Uterus (tissue), 4 donors: ENCODE data around the gene SH3PXD2B. TPM values are rescaled to one million over a fixed set of nuclear protein-coding genes. Genes with fewer than 3 reads are reported as not detected.

Experiments
- DNase-seq, 2 donors: peaks; one replicate each; pipeline ENCODE4 v3.0.0-alpha.2; 2019 to 2020
- H3K27ac ChIP-seq, 2 donors: fragments of 200-600 bp; sonication (generic); 1 replicate in 1 of 2; 2 replicates in 1 of 2; pipeline ENCODE4 v1.5.1; 2016 to 2018
- H3K27me3 ChIP-seq, 2 donors: fragments of 200-600 bp; sonication (generic); one replicate each; pipeline ENCODE4 v1.5.1; 2018 to 2019; ENCODE audit warnings: control low read depth in 1 of 2
- H3K36me3 ChIP-seq, 2 donors: fragments of 200-600 bp; sonication (generic); one replicate each; pipeline ENCODE4 v1.5.1; 2019; ENCODE audit warnings: control low read depth in 1 of 2
- H3K4me1 ChIP-seq, 2 donors: fragments of 200-600 bp; sonication (generic); one replicate each; pipeline ENCODE4 v1.5.1; 2018 to 2019; ENCODE audit warnings: control low read depth in 1 of 2
- H3K4me3 ChIP-seq, 2 donors: fragments of 200-600 bp; sonication (generic); 1 replicate in 1 of 2; 2 replicates in 1 of 2; pipeline ENCODE4 v1.5.1; 2018 to 2019; ENCODE audit warnings: mild to moderate bottlenecking in 1 of 2
- H3K9me3 ChIP-seq, 2 donors: fragments of 200-600 bp; sonication (generic); one replicate each; pipeline ENCODE4 v1.5.1; 2019; ENCODE audit warnings: control low read depth in 1 of 2
- CTCF ChIP-seq, 4 experiments: fragments of 200-600 bp in 2 of 4; fragments of 450-650 bp in 2 of 4; sonication (generic) in 2 of 4; IDR thresholded peaks; one replicate each; pipeline ENCODE4 v1.5.1; 2016 to 2019; ENCODE audit warnings: antibody characterized with exemption in 4 of 4, mild to moderate bottlenecking in 2 of 4, moderate library complexity in 1 of 4
- POLR2A ChIP-seq, 2 donors: fragments of 450-650 bp; IDR thresholded peaks; one replicate each; pipeline ENCODE4 v1.6.1; 2016; ENCODE audit warnings: antibody characterized with exemption in 2 of 2, mild to moderate bottlenecking in 1 of 2, moderate library complexity in 1 of 2
- intact Hi-C: fragments of 100-400 bp; cut with DNase I; formaldehyde crosslinking; loops from one replicate; pipeline ENCODE4 v1.15.1; 2023; ENCODE audit warnings: low total_unique reads
- total RNA-seq, 4 donors: library from RNA; depleted of rRNA in 3 of 4; stranded (reverse); fragments of >200 nt in 3 of 4; gene quantifications; one replicate each; pipeline versions ENCODE4 v1.1.0 to v1.2.4, GENCODE V29; 2014 to 2023
- donor health status: DM: yes; HTN: yes; CAD: no.

SH3PXD2B gene
- total RNA-seq, 4 donors from 2014 or later: 26.1 to 82.6 (median 31.0) TPM

- H3K36me3 ChIP-seq: no peaks in the 10 kb centered on the region
- no peaks in the 10 kb centered on the region for H3K27me3 ChIP-seq
- H3K4me3 ChIP-seq: no peak overlapping the region
- H3K27ac ChIP-seq: no peak overlapping the region
- peaks cover 10 to 12% of the 10 kb centered on the region in 2 donors for H3K4me1 ChIP-seq
- TF ChIP-seq CTCF (IDR thresholded peaks at IDR 0.05) (no peak), POLR2A (IDR thresholded peaks at IDR 0.05) (no peak)
- no peak for DNase-seq
- intact Hi-C loops: no loop called here
- H3K9me3 ChIP-seq: no peaks in the 10 kb centered on the region
Measured at GRCh38 chr5:172280317-172280716, 174.0 kb downstream of the SH3PXD2B start.

DNA sequence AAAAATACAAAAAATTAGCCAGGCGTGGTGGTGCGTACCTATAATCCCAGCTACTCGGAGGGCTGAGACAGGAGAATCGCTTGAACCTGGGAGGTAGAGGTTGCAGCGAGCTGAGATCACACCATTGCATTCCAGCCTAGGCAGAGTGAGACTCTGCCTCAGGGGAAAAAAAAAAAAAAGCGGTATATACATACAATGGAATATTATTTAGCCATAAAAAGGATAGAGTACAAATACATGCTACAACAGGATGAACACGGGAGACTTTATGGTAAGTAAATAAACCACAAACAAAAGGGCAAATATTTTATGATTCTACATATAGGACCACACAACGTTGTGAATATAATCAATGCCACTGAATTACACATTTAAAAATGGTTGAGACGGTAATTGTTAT, 176.0 kb downstream of the SH3PXD2B start:
- intact Hi-C loops: no loop called here
- Histone ChIP-seq H3K27me3 (no peaks in the 10 kb centered on the region), H3K4me1 (peaks cover 10 to 12% of the 10 kb centered on the region in 2 donors), H3K27ac (no peak overlapping the region), H3K9me3 (no peaks in the 10 kb centered on the region), H3K4me3 (no peak overlapping the region), H3K36me3 (no peaks in the 10 kb centered on the region)
- no peak for TF ChIP-seq POLR2A (IDR thresholded peaks at IDR 0.05)
- TF ChIP-seq CTCF (IDR thresholded peaks at IDR 0.05): no peak
- DNase-seq: no peak

- Histone ChIP-seq H3K27ac (no peak overlapping the region), H3K9me3 (no peaks in the 10 kb centered on the region), H3K4me1 (peaks cover 0 to 5% of the 10 kb centered on the region in 2 donors), H3K27me3 (no peaks in the 10 kb centered on the region), H3K36me3 (no peaks in the 10 kb centered on the region), H3K4me3 (no peak overlapping the region)
- intact Hi-C loops: no loop called here
- no peak for TF ChIP-seq CTCF (IDR thresholded peaks at IDR 0.05)
- no peak for TF ChIP-seq POLR2A (IDR thresholded peaks at IDR 0.05)
- DNase-seq: no peak
Measured at GRCh38 chr5:172276214-172276613, 178.1 kb downstream of the SH3PXD2B start.

Other genes with a start within 250 kb of the SH3PXD2B start
- gene UBTD2, start 170.8 kb downstream of the SH3PXD2B start, total RNA-seq: 100 to 1,000 TPM in 1 of 4 donors, 10 to 100 TPM in 2, 1 to 10 TPM in 1; 6.1 to 108 (median 32.2) TPM
- 100 to 1,000 TPM in 1 of 4 donors, 10 to 100 TPM in 3; 51.1 to 136 (median 74.1) TPM for gene NEURL1B, start 186.7 kb upstream of the SH3PXD2B start, total RNA-seq